Lower leg skin (tissue), 3 donors: ENCODE measurements around the gene ATOH1.

Experiments used
- POLR2A ChIP-seq, 2 donors: fragments of 450-650 bp; IDR thresholded peaks; one replicate each; pipeline ENCODE4 v1.6.1; 2016 to 2017; ENCODE audit warnings: antibody characterized with exemption in 2 of 2, mild to moderate bottlenecking in 1 of 2, moderate library complexity in 1 of 2
- TF ChIP-seq, protein P1 (sequence below), 3 donors: fragments of 450-650 bp; IDR thresholded peaks; one replicate each; pipeline ENCODE4 v1.5.1; 2016; ENCODE audit warnings: antibody characterized with exemption in 3 of 3, mild to moderate bottlenecking in 3 of 3, moderate library complexity in 2 of 3

DNA sequence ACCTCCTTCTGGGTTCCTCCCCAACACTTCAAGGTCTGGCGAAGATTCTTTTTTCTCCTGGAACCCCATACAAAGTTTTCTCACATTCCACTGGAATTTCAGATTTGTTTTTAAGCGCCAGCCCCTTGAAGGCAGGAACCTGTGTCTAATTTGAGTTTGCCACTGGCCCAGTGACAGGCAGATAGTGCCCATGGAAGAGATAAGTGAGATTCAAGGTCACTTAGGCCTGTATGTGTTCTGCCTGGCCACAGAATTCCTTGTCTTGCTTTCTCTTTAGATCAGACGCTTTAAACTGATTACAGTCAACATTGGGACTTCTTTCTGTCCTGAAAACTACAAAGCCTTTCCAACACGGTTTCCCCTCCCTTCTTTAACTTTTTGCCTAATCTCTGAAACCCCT, 11.2 kb downstream of the ATOH1 start:
- TF ChIP-seq, protein P1, sequence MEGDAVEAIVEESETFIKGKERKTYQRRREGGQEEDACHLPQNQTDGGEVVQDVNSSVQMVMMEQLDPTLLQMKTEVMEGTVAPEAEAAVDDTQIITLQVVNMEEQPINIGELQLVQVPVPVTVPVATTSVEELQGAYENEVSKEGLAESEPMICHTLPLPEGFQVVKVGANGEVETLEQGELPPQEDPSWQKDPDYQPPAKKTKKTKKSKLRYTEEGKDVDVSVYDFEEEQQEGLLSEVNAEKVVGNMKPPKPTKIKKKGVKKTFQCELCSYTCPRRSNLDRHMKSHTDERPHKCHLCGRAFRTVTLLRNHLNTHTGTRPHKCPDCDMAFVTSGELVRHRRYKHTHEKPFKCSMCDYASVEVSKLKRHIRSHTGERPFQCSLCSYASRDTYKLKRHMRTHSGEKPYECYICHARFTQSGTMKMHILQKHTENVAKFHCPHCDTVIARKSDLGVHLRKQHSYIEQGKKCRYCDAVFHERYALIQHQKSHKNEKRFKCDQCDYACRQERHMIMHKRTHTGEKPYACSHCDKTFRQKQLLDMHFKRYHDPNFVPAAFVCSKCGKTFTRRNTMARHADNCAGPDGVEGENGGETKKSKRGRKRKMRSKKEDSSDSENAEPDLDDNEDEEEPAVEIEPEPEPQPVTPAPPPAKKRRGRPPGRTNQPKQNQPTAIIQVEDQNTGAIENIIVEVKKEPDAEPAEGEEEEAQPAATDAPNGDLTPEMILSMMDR (IDR thresholded peaks at IDR 0.05): no peak
- no peak for TF ChIP-seq POLR2A (IDR thresholded peaks at IDR 0.05)
